MM.1S (cell line): ENCODE data around the gene LETM1.
A peak's percentile ranks its signal among the peaks of the same experiment; 100 is the strongest.

ENCODE experiments used
- DNase-seq: peaks from one replicate; pipeline ENCODE4 v3.0.0-alpha.2; 2015
- H2AFZ ChIP-seq: fragments of 300-600 bp; sonication (generic); 2 replicates; pipeline ENCODE4 v1.6.0; 2016; ENCODE audit warnings: antibody characterized with exemption, low read length
- H3F3A ChIP-seq: fragments of 300-600 bp; sonication (generic); 2 replicates; pipeline ENCODE4 v1.6.1; 2016; ENCODE audit warnings: mild to moderate bottlenecking, antibody characterized with exemption, low read length, moderate library complexity, mixed read lengths; ENCODE audit not compliant: insufficient read depth
- H3K27ac ChIP-seq: fragments of 300-600 bp; sonication (generic); 2 replicates; pipeline ENCODE4 v1.5.1; 2016; ENCODE audit warnings: mild to moderate bottlenecking, low read length
- H3K27me3 ChIP-seq: fragments of 300-600 bp; sonication (generic); replicated peaks from 2 replicates; pipeline ENCODE4 v1.6.0; 2016; ENCODE audit warnings: low read length; ENCODE audit not compliant: insufficient read depth
- H3K36me3 ChIP-seq: fragments of 300-600 bp; sonication (generic); replicated peaks from 2 replicates; pipeline ENCODE4 v1.6.1; 2016; ENCODE audit warnings: mild to moderate bottlenecking, low read length, mixed read lengths; ENCODE audit not compliant: insufficient read depth
- H3K4me1 ChIP-seq: fragments of 300-600 bp; sonication (generic); 2 replicates; pipeline ENCODE4 v1.6.1; 2016; ENCODE audit warnings: low read length, mixed read lengths
- H3K4me2 ChIP-seq: fragments of 300-600 bp; sonication (generic); 2 replicates; pipeline ENCODE4 v1.6.0; 2016; ENCODE audit warnings: low read depth, low read length
- H3K4me3 ChIP-seq: fragments of 300-600 bp; sonication (generic); 2 replicates; pipeline ENCODE4 v1.5.1; 2016; ENCODE audit warnings: low read length, mixed read lengths
- H3K79me2 ChIP-seq: fragments of 300-600 bp; sonication (generic); 2 replicates; pipeline ENCODE4 v1.6.1; 2016; ENCODE audit warnings: mixed run types, low read length, mixed read lengths
- H3K9ac ChIP-seq: fragments of 300-600 bp; sonication (generic); 2 replicates; pipeline ENCODE4 v1.6.1; 2016; ENCODE audit warnings: low read length, mixed read lengths
- H3K9me2 ChIP-seq: fragments of 300-600 bp; sonication (generic); replicated peaks from 2 replicates; pipeline ENCODE4 v1.6.1; 2016; ENCODE audit warnings: mild to moderate bottlenecking, low read length, mixed read lengths; ENCODE audit not compliant: insufficient read depth
- H3K9me3 ChIP-seq: fragments of 300-600 bp; sonication (generic); replicated peaks from 2 replicates; pipeline ENCODE4 v1.6.1; 2016; ENCODE audit warnings: mild to moderate bottlenecking, low read length, mixed read lengths; ENCODE audit not compliant: insufficient read depth
- H4K20me1 ChIP-seq: fragments of 300-600 bp; sonication (generic); 2 replicates; pipeline ENCODE4 v1.6.1; 2016; ENCODE audit warnings: mild to moderate bottlenecking, low read length, moderate library complexity, mixed read lengths; ENCODE audit not compliant: insufficient read depth
- CTCF ChIP-seq: fragments of 300-600 bp; sonication (generic); IDR thresholded peaks from 2 replicates; pipeline ENCODE4 v1.5.1; 2016; ENCODE audit warnings: antibody characterized with exemption, low read length, mixed read lengths
- EZH2 ChIP-seq: fragments of 300-600 bp; sonication (generic); optimal IDR thresholded peaks from 2 replicates; pipeline ENCODE3; 2017; ENCODE audit warnings: low read depth, mild to moderate bottlenecking, antibody characterized with exemption, low read length, mixed read lengths
- EZH2phosphoT487 ChIP-seq: fragments of 300-600 bp; sonication (generic); IDR thresholded peaks from 2 replicates; pipeline ENCODE4 v1.6.1; 2018; ENCODE audit warnings: antibody characterized with exemption, low read length

Gene LETM1

GRCh38 chr4:1794809-1795298 is 61.1 kb downstream of the LETM1 start:
- Histone ChIP-seq H3F3A (no peaks in the 10 kb centered on the region), H3K36me3 (no peaks in the 10 kb centered on the region), H3K79me2 (no peaks in the 10 kb centered on the region), H3K9me2 (no peaks in the 10 kb centered on the region), H3K27ac (no peak overlapping the region), H4K20me1 (no peaks in the 10 kb centered on the region), H3K27me3 (peaks cover 74% of the 10 kb centered on the region), H3K9me3 (no peaks in the 10 kb centered on the region), H3K9ac (no peak overlapping the region), H3K4me1 (no peaks in the 10 kb centered on the region), H2AFZ (no peak overlapping the region), H3K4me3 (no peak overlapping the region), H3K4me2 (no peak overlapping the region)
- no peak for DNase-seq
- no peak for TF ChIP-seq CTCF
- TF ChIP-seq EZH2: no peak
- no peak for TF ChIP-seq EZH2phosphoT487

GRCh38 chr4:1793940-1794808 is 61.8 kb downstream of the LETM1 start:
- TF ChIP-seq CTCF (no peak), EZH2 (no peak), EZH2phosphoT487 (no peak)
- no peaks in the 10 kb centered on the region for H3K79me2 ChIP-seq
- no peaks in the 10 kb centered on the region for H3K9me2 ChIP-seq
- H3K4me1 ChIP-seq: no peaks in the 10 kb centered on the region
- H3K9me3 ChIP-seq: no peaks in the 10 kb centered on the region
- H3K27ac ChIP-seq: no peak overlapping the region
- no peak overlapping the region for H3K9ac ChIP-seq
- no peaks in the 10 kb centered on the region for H3F3A ChIP-seq
- no peak for DNase-seq
- no peaks in the 10 kb centered on the region for H4K20me1 ChIP-seq
- H3K27me3 ChIP-seq: peaks cover 74% of the 10 kb centered on the region
- H2AFZ ChIP-seq: no peak overlapping the region
- H3K4me2 ChIP-seq: peak overlapping the region; percentile 52; the same call in 1 of the 2 replicates
- no peaks in the 10 kb centered on the region for H3K36me3 ChIP-seq
- no peak overlapping the region for H3K4me3 ChIP-seq

- H3K27ac ChIP-seq: no peak overlapping the region
- no peaks in the 10 kb centered on the region for H3K36me3 ChIP-seq
- H3K4me3 ChIP-seq: peak overlapping the region; percentile 40; the same call in 1 of the 2 replicates
- peaks cover 74% of the 10 kb centered on the region for H3K27me3 ChIP-seq
- H3F3A ChIP-seq: no peaks in the 10 kb centered on the region
- H3K9me3 ChIP-seq: no peaks in the 10 kb centered on the region
- H3K79me2 ChIP-seq: no peaks in the 10 kb centered on the region
- no peaks in the 10 kb centered on the region for H4K20me1 ChIP-seq
- no peak overlapping the region for H3K4me2 ChIP-seq
- peak; percentile 15 for DNase-seq
- H3K4me1 ChIP-seq: no peaks in the 10 kb centered on the region
- no peak overlapping the region for H2AFZ ChIP-seq
- no peak overlapping the region for H3K9ac ChIP-seq
- TF ChIP-seq EZH2 (no peak), EZH2phosphoT487 (no peak), CTCF (no peak)
- no peaks in the 10 kb centered on the region for H3K9me2 ChIP-seq
Measured at GRCh38 chr4:1793496-1793840, 62.5 kb downstream of the LETM1 start.
